KOPT-K1 (cell line): ENCODE measurements around the gene PHF21A.
A peak's percentile ranks its signal among the peaks of the same experiment; 100 is the strongest.

ENCODE experiments used
- H3K27ac ChIP-seq: fragments of 200-600 bp; sonication (generic); 2 replicates; pipeline ENCODE4 v1.5.1; 2016; ENCODE audit warnings: antibody characterized with exemption, mild to moderate bottlenecking, low read depth, low read length; ENCODE audit not compliant: poor library complexity, severe bottlenecking
- H3K36me3 ChIP-seq: fragments of 200-600 bp; sonication (generic); 2 replicates; pipeline ENCODE4 v1.5.1; 2017; ENCODE audit warnings: antibody characterized with exemption, mild to moderate bottlenecking, low read length, moderate library complexity; ENCODE audit not compliant: insufficient read depth
- H3K9me3 ChIP-seq: fragments of 200-600 bp; sonication (generic); 2 replicates; pipeline ENCODE4 v1.5.1; 2017; ENCODE audit warnings: antibody characterized with exemption, low read length, mild to moderate bottlenecking; ENCODE audit not compliant: insufficient read depth, poor library complexity, severe bottlenecking

PHF21A gene

GRCh38 chr11:46112961-46113607 is 8.2 kb downstream of the PHF21A start:
- H3K9me3 ChIP-seq, result no peaks in the 10 kb centered on the region
- H3K27ac ChIP-seq, result no peak overlapping the region
- H3K36me3 ChIP-seq, result no peaks in the 10 kb centered on the region

DNA sequence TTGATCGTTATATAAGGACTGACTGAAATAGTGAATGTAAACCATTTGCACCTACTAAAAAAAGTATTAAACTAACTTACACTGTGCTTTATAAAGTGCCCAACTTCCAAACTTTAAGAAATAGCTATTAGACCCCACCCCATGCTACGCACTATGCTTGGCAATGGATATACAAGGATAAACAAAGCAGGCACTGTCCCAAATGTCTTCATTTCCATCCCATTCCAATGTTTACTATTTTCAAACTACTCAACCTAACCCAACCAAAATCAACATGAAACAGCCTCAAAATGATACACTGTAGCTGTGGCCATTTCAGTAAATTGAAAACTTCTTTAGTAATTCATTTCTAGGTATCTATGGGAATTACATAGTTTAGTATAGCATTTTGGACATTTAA is 12.5 kb downstream of the PHF21A start:
- Histone ChIP-seq H3K36me3 (no peaks in the 10 kb centered on the region), H3K9me3 (no peaks in the 10 kb centered on the region), H3K27ac (no peak overlapping the region)

- Histone ChIP-seq H3K27ac (no peak overlapping the region), H3K9me3 (no peaks in the 10 kb centered on the region), H3K36me3 (no peaks in the 10 kb centered on the region)
These were observed 13.5 kb downstream of the PHF21A start for GRCh38 chr11:46107780-46108179.

- Histone ChIP-seq H3K27ac (no peak overlapping the region), H3K9me3 (no peaks in the 10 kb centered on the region), H3K36me3 (no peaks in the 10 kb centered on the region)
These were observed 13.9 kb downstream of the PHF21A start for GRCh38 chr11:46107408-46107718.

GRCh38 chr11:46106530-46107407 is 14.5 kb downstream of the PHF21A start:
- no peaks in the 10 kb centered on the region for H3K9me3 ChIP-seq
- H3K27ac ChIP-seq, result no peak overlapping the region

DNA sequence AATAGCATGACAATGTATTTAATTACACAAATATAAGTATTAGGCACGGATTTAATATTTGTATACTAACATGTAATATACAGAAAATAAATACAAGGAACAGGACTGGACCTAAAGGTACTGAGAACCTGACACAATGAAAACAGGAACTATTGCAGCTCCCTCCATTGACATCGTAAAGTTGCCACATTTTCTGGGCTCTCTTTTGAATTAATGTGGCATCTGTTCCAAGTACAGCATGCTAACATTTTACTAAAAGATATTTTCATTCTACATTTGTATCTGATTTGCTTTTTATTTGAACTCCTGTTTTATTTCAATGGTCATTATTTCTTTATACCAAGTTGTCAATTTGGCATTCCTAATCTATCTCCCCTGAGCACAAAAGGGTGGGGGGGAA is 15.3 kb downstream of the PHF21A start:
- no peaks in the 10 kb centered on the region for H3K36me3 ChIP-seq
- no peaks in the 10 kb centered on the region for H3K9me3 ChIP-seq
- H3K27ac ChIP-seq, result no peak overlapping the region

More at GRCh38 chr11:46106530-46107407, 14.5 kb downstream of the PHF21A start:
- H3K36me3 ChIP-seq, result no peaks in the 10 kb centered on the region

DNA sequence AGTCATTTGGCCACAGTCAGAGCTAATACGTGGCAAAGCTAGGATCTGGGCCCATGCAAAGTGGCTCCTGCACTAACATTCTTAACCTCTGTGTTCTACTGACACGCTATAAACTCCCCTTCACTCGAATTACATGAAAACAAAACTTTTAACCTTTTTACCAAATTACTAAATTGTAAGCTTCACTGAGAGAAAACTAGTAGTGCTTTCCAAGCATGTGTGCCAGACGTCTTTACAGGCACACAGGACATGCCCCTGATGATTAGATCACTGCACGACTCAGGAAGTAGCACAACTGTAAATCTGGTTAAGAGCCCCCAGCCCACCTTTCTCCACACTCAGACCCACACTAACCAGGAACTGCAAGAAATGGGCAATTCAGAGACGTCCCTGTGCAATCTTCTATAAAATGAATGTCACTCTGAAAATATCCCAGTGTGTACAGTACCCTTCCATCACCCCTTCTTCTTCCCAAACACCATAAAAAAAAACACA is 16.1 kb downstream of the PHF21A start:
- peak overlapping the region; percentile 44 for H3K27ac ChIP-seq
- no peaks in the 10 kb centered on the region for H3K36me3 ChIP-seq
- H3K9me3 ChIP-seq, result no peaks in the 10 kb centered on the region

DNA sequence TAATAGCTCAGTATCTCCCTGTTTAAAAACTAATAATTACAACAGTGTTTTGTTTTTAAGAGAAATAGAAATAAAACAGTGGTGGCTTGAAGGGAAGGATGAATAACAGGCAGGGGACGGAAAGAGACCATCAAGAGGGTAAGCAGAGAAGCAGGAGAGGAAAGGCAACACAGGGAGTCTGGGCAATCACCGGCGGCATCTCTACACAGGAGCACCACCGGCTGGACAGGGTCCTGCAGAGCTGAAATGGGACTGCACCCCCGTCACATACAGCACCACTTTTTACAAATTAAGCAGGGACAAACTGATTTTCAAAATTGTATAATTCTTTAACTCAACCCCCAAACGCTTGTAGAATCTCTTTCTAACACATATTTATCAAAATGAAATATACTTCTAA is 18.4 kb downstream of the PHF21A start:
- H3K36me3 ChIP-seq, result no peaks in the 10 kb centered on the region
- no peak overlapping the region for H3K27ac ChIP-seq
- no peaks in the 10 kb centered on the region for H3K9me3 ChIP-seq

- Histone ChIP-seq H3K36me3 (no peaks in the 10 kb centered on the region), H3K27ac (peak overlapping the region; percentile 75), H3K9me3 (no peaks in the 10 kb centered on the region)
These were observed 20.6 kb downstream of the PHF21A start for GRCh38 chr11:46100670-46101069.

GRCh38 chr11:46099963-46100316 is 21.3 kb downstream of the PHF21A start:
- Histone ChIP-seq H3K9me3 (no peaks in the 10 kb centered on the region), H3K27ac (peak overlapping the region; percentile 75), H3K36me3 (no peaks in the 10 kb centered on the region)

DNA sequence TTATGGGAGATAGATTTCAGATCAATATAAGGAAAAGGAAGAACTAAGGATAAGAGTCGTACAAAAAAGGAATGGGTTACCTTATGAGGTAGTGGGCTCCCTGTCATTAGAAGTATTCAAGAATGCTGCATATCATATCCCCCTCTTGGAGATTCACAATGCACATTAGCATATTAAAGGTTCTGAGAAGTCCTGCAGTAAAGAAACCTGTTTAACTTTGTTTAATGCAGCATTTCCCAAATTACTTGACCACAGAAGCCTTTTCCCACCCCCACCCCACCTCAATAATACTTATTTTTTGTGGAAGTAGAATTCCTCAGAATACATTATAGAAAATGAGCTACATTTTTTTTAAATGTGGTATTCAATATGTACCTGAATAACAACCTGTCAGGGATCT is 30.9 kb downstream of the PHF21A start:
- Histone ChIP-seq H3K9me3 (no peaks in the 10 kb centered on the region), H3K36me3 (no peaks in the 10 kb centered on the region), H3K27ac (no peak overlapping the region)

DNA sequence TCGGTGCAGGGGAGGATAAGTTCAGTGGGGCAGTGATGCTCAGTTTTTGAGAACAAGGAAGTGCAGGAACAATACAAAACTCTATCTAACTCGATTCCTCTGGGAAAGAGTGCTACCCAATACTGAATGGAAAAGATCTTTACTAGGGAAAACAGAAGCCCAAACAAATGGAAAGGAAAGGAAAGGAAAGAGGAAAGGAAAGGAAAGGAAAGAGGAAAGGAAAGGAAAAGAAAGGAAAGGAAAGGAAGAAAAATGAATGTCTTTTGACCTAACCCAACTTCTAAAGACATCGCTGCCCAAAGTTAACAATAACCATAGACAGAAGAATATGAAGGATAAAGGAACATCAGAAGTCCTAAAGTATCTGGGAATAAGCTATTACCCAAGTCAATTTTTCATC is 41.6 kb downstream of the PHF21A start:
- Histone ChIP-seq H3K9me3 (no peaks in the 10 kb centered on the region), H3K27ac (no peak overlapping the region), H3K36me3 (peaks cover 23% of the 10 kb centered on the region)

GRCh38 chr11:46075928-46076327 is 45.3 kb downstream of the PHF21A start:
- Histone ChIP-seq H3K36me3 (peaks cover 14% of the 10 kb centered on the region; the same call in 1 of the 2 replicates), H3K27ac (no peak overlapping the region)

GRCh38 chr11:46075168-46075567 is 46.1 kb downstream of the PHF21A start:
- peaks cover 14% of the 10 kb centered on the region; the same call in 1 of the 2 replicates for H3K36me3 ChIP-seq
- H3K9me3 ChIP-seq, result no peaks in the 10 kb centered on the region
- no peak overlapping the region for H3K27ac ChIP-seq

More at GRCh38 chr11:46075928-46076327, 45.3 kb downstream of the PHF21A start:
- no peaks in the 10 kb centered on the region for H3K9me3 ChIP-seq

DNA sequence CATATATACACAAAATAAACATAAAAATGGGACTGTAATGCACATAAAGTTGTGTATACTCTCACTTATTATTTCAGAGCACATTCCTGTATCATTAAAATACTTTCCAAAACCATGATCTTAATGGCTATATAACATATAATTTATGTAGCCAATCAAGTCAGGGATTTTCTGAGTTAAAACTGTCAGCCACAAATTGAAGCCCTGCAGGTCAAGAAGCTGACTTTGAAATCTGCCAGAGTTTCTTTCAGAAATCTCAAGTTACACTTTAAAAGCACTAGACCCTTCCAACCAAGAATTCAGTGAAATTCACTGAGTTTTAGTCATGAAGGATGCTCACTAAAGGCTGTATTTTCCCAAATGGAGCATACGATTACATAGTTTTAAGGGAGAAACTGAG is 47.6 kb downstream of the PHF21A start:
- H3K36me3 ChIP-seq, result peaks cover 9% of the 10 kb centered on the region; the same call in 1 of the 2 replicates

More for the DNA sequence above, 47.6 kb downstream of the PHF21A start:
- no peaks in the 10 kb centered on the region for H3K9me3 ChIP-seq
- H3K27ac ChIP-seq, result no peak overlapping the region
